Endodermal cell (in vitro differentiated cells): ENCODE measurements around the gene CMYA5. TPM values are rescaled to one million over a fixed set of nuclear protein-coding genes. Genes with fewer than 3 reads are reported as not detected.

ENCODE experiments used
- DNase-seq: peaks from one replicate; pipeline ENCODE4 v3.0.0-alpha.2; 2017
- H3K27ac ChIP-seq: 2 replicates; pipeline ENCODE4 v1.5.1; 2013; ENCODE audit warnings: mild to moderate bottlenecking, low read depth, low read length, moderate library complexity
- H3K27me3 ChIP-seq: 2 replicates; pipeline ENCODE4 v1.6.1; 2013; ENCODE audit warnings: mild to moderate bottlenecking, low read length, moderate library complexity; ENCODE audit not compliant: insufficient read depth, control insufficient read depth, poor library complexity, severe bottlenecking
- H3K36me3 ChIP-seq: 2 replicates; pipeline ENCODE4 v1.7.0; 2013; ENCODE audit warnings: mild to moderate bottlenecking, low read length, moderate library complexity; ENCODE audit not compliant: control insufficient read depth, insufficient read depth
- H3K4me1 ChIP-seq: one replicate; pipeline ENCODE4 v1.7.0; 2013; ENCODE audit warnings: low read length; ENCODE audit not compliant: control insufficient read depth, insufficient read depth
- H3K4me3 ChIP-seq: 2 replicates; pipeline ENCODE4 v1.5.1; 2013; ENCODE audit warnings: mild to moderate bottlenecking, low read length, moderate library complexity
- H3K9ac ChIP-seq: 2 replicates; pipeline ENCODE4 v1.6.1; 2013; ENCODE audit warnings: mild to moderate bottlenecking, low read length, moderate library complexity; ENCODE audit not compliant: poor library complexity, severe bottlenecking; ENCODE audit errors: extremely low read depth
- H3K9me3 ChIP-seq: 2 replicates; pipeline ENCODE4 v1.6.1; 2013; ENCODE audit warnings: mild to moderate bottlenecking, low read length, moderate library complexity; ENCODE audit not compliant: control insufficient read depth
- H3K27ac Mint-ChIP-seq: 2 replicates; pipeline ENCODE4 v1.8.0; 2020; ENCODE audit warnings: mixed read lengths
- H3K27me3 Mint-ChIP-seq: 2 replicates; pipeline ENCODE4 v1.8.0; 2021; ENCODE audit warnings: mild to moderate bottlenecking, mixed read lengths; ENCODE audit not compliant: insufficient read depth
- H3K36me3 Mint-ChIP-seq: 2 replicates; pipeline ENCODE4 v1.8.0; 2020; ENCODE audit warnings: low read depth, mixed read lengths
- H3K4me1 Mint-ChIP-seq: 2 replicates; pipeline ENCODE4 v1.8.0; 2020; ENCODE audit warnings: mixed read lengths
- H3K4me3 Mint-ChIP-seq: 2 replicates; pipeline ENCODE4 v1.8.0; 2020; ENCODE audit warnings: mild to moderate bottlenecking, moderate library complexity, mixed read lengths
- H3K9me3 Mint-ChIP-seq: 2 replicates; pipeline ENCODE4 v1.8.0; 2020; ENCODE audit warnings: mild to moderate bottlenecking, mixed read lengths
- WGBS, 2 experiments: methylation state at CpG; one replicate each; pipeline versions ENCODE4 v1.1.5 to v1.1.7; 2013; ENCODE audit warnings: missing lambda C conversion rate in 2 of 2, mixed read lengths in 1 of 2; ENCODE audit not compliant: insufficient coverage in 1 of 2, insufficient read length in 1 of 2; 5-methylcytosine and 5-hydroxymethylcytosine counted together
- total RNA-seq, 2 donors: library from RNA; stranded (reverse); fragmentation: NEBNext Ultra II Directional in 1 of 2; extraction: Animal tissue kit (Norgen Biotek cat#: 25700) in 1 of 2; gene quantifications; 2 replicates in 1 of 2; 3 replicates in 1 of 2; pipeline ENCODE4 v1.2.1, GENCODE V29; 2021
- TF ChIP-seq, protein P1 (sequence below): fragments of 200-600 bp; sonication (generic); conservative IDR thresholded peaks from 2 replicates; pipeline ENCODE4 v1.5.0; 2021; ENCODE audit warnings: antibody characterized with exemption, mild to moderate bottlenecking

Gene CMYA5
- total RNA-seq, 2 donors from 2014 or later = 0.69 to 1.6 TPM

- no peak overlapping the region for H3K4me3 ChIP-seq
- H3K27me3 ChIP-seq = no peaks in the 10 kb centered on the region
- Mint-ChIP-seq H3K27me3 (no peaks in the 10 kb centered on the region), H3K4me3 (no peak overlapping the region), H3K9me3 (no peaks in the 10 kb centered on the region), H3K4me1 (no peaks in the 10 kb centered on the region), H3K27ac (no peak overlapping the region), H3K36me3 (no peaks in the 10 kb centered on the region)
- WGBS, 2 experiments = 86 to 100% methylated on average over 1 to 3 of the region's 3 CpGs
- H3K4me1 ChIP-seq = no peaks in the 10 kb centered on the region
- TF ChIP-seq, protein P1, sequence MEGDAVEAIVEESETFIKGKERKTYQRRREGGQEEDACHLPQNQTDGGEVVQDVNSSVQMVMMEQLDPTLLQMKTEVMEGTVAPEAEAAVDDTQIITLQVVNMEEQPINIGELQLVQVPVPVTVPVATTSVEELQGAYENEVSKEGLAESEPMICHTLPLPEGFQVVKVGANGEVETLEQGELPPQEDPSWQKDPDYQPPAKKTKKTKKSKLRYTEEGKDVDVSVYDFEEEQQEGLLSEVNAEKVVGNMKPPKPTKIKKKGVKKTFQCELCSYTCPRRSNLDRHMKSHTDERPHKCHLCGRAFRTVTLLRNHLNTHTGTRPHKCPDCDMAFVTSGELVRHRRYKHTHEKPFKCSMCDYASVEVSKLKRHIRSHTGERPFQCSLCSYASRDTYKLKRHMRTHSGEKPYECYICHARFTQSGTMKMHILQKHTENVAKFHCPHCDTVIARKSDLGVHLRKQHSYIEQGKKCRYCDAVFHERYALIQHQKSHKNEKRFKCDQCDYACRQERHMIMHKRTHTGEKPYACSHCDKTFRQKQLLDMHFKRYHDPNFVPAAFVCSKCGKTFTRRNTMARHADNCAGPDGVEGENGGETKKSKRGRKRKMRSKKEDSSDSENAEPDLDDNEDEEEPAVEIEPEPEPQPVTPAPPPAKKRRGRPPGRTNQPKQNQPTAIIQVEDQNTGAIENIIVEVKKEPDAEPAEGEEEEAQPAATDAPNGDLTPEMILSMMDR = no peak
- no peak overlapping the region for H3K9ac ChIP-seq
- DNase-seq = no peak
- H3K27ac ChIP-seq = no peak overlapping the region
- no peaks in the 10 kb centered on the region for H3K9me3 ChIP-seq
- no peaks in the 10 kb centered on the region for H3K36me3 ChIP-seq
Observed at GRCh38 chr5:79794347-79794746, 104.7 kb downstream of the CMYA5 start.

DNA sequence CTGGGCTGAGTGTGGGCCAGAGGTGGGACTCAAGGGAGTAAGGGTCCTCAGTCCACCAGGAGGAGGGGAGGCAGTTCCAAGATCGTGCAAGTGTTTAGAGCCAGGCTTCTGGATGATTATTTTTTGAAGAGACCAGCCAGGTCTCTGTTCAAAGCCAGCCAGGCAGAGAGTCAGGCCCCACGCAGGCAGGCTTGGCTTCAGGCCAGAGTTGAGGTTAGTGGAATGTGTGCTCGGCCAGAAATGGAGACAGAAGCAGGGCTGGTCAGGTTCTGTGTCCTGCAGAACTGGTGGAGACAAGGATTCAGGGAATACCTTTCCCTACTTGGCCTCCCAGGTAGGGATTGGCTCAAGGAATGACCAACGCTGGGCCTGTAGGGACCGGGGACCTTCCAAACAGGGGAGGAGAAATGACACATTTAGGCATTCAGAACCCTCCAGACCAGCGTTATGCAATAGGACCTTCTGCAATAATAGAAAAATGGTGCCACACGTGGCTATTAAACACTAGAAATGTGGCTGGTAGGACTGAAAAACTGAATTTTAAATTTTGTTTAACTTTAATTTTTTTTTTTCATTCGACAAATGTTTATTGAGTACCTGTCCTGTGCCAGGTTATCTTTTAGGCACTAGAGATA, 106.2 kb downstream of the CMYA5 start:
- Mint-ChIP-seq H3K4me3 (no peak overlapping the region), H3K27ac (no peak overlapping the region), H3K27me3 (no peaks in the 10 kb centered on the region), H3K9me3 (no peaks in the 10 kb centered on the region), H3K4me1 (no peaks in the 10 kb centered on the region), H3K36me3 (no peaks in the 10 kb centered on the region)
- Histone ChIP-seq H3K9ac (no peak overlapping the region), H3K36me3 (no peaks in the 10 kb centered on the region), H3K27me3 (no peaks in the 10 kb centered on the region), H3K27ac (no peak overlapping the region), H3K4me3 (no peak overlapping the region), H3K9me3 (no peaks in the 10 kb centered on the region), H3K4me1 (no peaks in the 10 kb centered on the region)
- WGBS, 2 experiments = 89 to 97% methylated on average over 5 to 8 of the region's 8 CpGs
- DNase-seq = no peak
- TF ChIP-seq, protein P1 = no peak

GRCh38 chr5:79798893-79799590, 109.4 kb downstream of the CMYA5 start:
- no peaks in the 10 kb centered on the region for H3K9me3 ChIP-seq
- H3K27me3 Mint-ChIP-seq = no peaks in the 10 kb centered on the region
- no peaks in the 10 kb centered on the region for H3K9me3 Mint-ChIP-seq
- H3K36me3 ChIP-seq = no peaks in the 10 kb centered on the region
- no peak overlapping the region for H3K4me3 Mint-ChIP-seq
- TF ChIP-seq, protein P1 = no peak
- no peaks in the 10 kb centered on the region for H3K27me3 ChIP-seq
- no peak overlapping the region for H3K9ac ChIP-seq
- H3K4me1 ChIP-seq = no peaks in the 10 kb centered on the region
- no peak overlapping the region for H3K4me3 ChIP-seq
- no peak for DNase-seq
- no peaks in the 10 kb centered on the region for H3K36me3 Mint-ChIP-seq
- WGBS, 2 experiments = 94 to 98% methylated on average over 5 to 7 of the region's 7 CpGs
- no peaks in the 10 kb centered on the region for H3K4me1 Mint-ChIP-seq
- no peak overlapping the region for H3K27ac ChIP-seq
- H3K27ac Mint-ChIP-seq = no peak overlapping the region
